ENCODE results near the gene SOX6. TPM values are rescaled to one million over a fixed set of nuclear protein-coding genes. Genes with fewer than 3 reads are reported as not detected.

Gene SOX6
- total and polyA plus RNA-seq, 12 donors = 0.71 to 13.9 (median 6.7) TPM

DNA sequence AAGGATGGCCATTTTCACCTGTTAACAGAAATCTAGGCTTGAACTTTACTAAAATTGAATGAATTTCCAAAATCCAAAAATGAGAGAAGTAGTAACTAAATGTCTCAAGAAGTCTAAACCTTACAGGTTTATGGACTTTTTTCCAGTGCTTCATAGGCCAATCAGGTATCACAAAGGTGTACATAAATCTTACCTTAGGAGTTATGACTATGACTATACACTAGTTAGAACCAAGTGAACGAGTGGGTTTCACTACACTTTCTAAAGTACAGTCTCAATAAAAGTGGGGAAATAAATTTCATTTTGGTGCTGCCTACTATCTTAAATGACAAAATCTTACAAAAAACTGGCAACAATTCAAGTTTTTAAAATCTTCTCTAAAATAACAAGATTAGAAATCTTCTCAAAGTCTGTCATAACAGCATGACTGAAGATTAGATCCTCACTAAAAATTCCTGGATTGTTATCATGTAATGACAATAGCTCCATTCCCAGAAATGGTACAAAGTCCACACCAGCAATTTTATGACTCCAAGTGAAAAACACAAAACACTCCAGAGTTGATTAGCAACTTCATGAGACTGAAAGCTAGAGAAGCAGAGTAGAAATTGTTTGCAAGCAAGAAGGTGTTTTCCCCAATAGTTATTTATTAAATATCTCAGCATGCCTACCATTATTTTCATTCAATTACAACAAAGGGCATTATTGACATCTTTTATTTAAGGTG, 20.9 kb downstream of the SOX6 start:
- TF ChIP-seq POLR2A (IDR thresholded peaks at IDR 0.05) = no peak
- intact Hi-C loops (cut with DNase I) = no loop called here
- no peaks in the 10 kb centered on the region for H3K9me3 ChIP-seq (replicated peaks in 1 of 3)

GRCh38 chr11:16326679-16327297, 29.6 kb downstream of the SOX6 start:
- H3K27me3 ChIP-seq = no peaks in the 10 kb centered on the region
- intact Hi-C loops (cut with DNase I) = no loop called here
- no peaks in the 10 kb centered on the region for H3K36me3 ChIP-seq (replicated peaks in 1 of 2)
- no peak overlapping the region for H3K27ac ChIP-seq
- H3K9me3 ChIP-seq (replicated peaks in 1 of 3) = no peaks in the 10 kb centered on the region
- WGBS, 4 donors = 56 to 71% (median 65%) methylated on average over 4 of the region's 4 CpGs
- no peak overlapping the region for H3K4me3 ChIP-seq
- TF ChIP-seq, protein P1, sequence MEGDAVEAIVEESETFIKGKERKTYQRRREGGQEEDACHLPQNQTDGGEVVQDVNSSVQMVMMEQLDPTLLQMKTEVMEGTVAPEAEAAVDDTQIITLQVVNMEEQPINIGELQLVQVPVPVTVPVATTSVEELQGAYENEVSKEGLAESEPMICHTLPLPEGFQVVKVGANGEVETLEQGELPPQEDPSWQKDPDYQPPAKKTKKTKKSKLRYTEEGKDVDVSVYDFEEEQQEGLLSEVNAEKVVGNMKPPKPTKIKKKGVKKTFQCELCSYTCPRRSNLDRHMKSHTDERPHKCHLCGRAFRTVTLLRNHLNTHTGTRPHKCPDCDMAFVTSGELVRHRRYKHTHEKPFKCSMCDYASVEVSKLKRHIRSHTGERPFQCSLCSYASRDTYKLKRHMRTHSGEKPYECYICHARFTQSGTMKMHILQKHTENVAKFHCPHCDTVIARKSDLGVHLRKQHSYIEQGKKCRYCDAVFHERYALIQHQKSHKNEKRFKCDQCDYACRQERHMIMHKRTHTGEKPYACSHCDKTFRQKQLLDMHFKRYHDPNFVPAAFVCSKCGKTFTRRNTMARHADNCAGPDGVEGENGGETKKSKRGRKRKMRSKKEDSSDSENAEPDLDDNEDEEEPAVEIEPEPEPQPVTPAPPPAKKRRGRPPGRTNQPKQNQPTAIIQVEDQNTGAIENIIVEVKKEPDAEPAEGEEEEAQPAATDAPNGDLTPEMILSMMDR (IDR thresholded peaks at IDR 0.05) = no peak
- no peak for TF ChIP-seq POLR2A (IDR thresholded peaks at IDR 0.05)
- DNase-seq = no peak
- H3K4me1 ChIP-seq (replicated peaks in 1 of 2) = no peaks in the 10 kb centered on the region

More for the DNA sequence above, 20.9 kb downstream of the SOX6 start:
- H3K27me3 ChIP-seq = no peaks in the 10 kb centered on the region
- H3K4me1 ChIP-seq (replicated peaks in 1 of 2) = no peaks in the 10 kb centered on the region
- no peak overlapping the region for H3K27ac ChIP-seq
- no peaks in the 10 kb centered on the region for H3K36me3 ChIP-seq (replicated peaks in 1 of 2)
- 63 to 88% (median 74%) methylated on average over 1 of the region's 1 CpG for WGBS, 4 donors
- no peak for DNase-seq
- H3K4me3 ChIP-seq = no peak overlapping the region

- no peaks in the 10 kb centered on the region for H3K27me3 ChIP-seq
- no peak overlapping the region for H3K27ac ChIP-seq
- H3K9me3 ChIP-seq (replicated peaks in 1 of 3) = no peaks in the 10 kb centered on the region
- H3K4me3 ChIP-seq = no peak overlapping the region
- no peak for DNase-seq
- intact Hi-C loops (cut with DNase I) = no loop called here
- H3K4me1 ChIP-seq (replicated peaks in 1 of 2) = no peaks in the 10 kb centered on the region
- 93 to 97% (median 96%) methylated on average over 2 of the region's 2 CpGs for WGBS, 4 donors
- TF ChIP-seq POLR2A (IDR thresholded peaks at IDR 0.05) = no peak
- TF ChIP-seq, protein P1 (IDR thresholded peaks at IDR 0.05) = no peak
- H3K36me3 ChIP-seq (replicated peaks in 1 of 2) = no peaks in the 10 kb centered on the region
These were observed 34.2 kb downstream of the SOX6 start for GRCh38 chr11:16322190-16322589.

DNA sequence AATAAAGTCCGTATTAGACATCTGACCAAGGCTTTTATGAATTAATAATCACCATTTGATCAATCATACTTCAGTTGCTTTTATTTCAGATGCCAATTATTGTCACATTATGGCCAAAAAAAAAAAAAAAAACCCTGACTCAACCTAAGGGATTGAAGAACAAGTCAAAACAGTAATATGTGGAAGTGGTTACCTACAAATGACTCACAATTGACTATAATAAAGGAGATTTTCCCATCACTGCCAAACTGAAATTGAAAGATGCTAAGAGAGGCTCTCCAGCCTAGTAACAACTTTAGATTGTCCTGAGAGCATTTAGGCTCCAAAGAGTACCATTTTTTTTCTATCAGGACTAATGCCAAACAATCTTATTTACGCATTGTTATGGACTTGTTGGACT, 35.2 kb downstream of the SOX6 start:
- no peak overlapping the region for H3K4me3 ChIP-seq
- WGBS, 4 donors = 65 to 96% (median 81%) methylated on average over 2 of the region's 2 CpGs
- no peaks in the 10 kb centered on the region for H3K9me3 ChIP-seq (replicated peaks in 1 of 3)
- intact Hi-C loops (cut with DNase I) = no loop called here
- DNase-seq = no peak
- H3K4me1 ChIP-seq (replicated peaks in 1 of 2) = no peaks in the 10 kb centered on the region
- no peak overlapping the region for H3K27ac ChIP-seq
- no peaks in the 10 kb centered on the region for H3K36me3 ChIP-seq (replicated peaks in 1 of 2)
- TF ChIP-seq, protein P1 (IDR thresholded peaks at IDR 0.05) = no peak
- no peak for TF ChIP-seq POLR2A (IDR thresholded peaks at IDR 0.05)
- H3K27me3 ChIP-seq = no peaks in the 10 kb centered on the region
